Measurements from ENCODE around the gene CD84.
"Not testable (repeated sequence)": the region's sequence is repeated elsewhere in the genome, so short reads cannot be mapped to it uniquely, and the experiment has no call there.

The CD84 gene

GRCh38 chr1:160608941-160609340 lies 29.6 kb upstream of the CD84 start:
- DNase-seq, result no peak

DNA sequence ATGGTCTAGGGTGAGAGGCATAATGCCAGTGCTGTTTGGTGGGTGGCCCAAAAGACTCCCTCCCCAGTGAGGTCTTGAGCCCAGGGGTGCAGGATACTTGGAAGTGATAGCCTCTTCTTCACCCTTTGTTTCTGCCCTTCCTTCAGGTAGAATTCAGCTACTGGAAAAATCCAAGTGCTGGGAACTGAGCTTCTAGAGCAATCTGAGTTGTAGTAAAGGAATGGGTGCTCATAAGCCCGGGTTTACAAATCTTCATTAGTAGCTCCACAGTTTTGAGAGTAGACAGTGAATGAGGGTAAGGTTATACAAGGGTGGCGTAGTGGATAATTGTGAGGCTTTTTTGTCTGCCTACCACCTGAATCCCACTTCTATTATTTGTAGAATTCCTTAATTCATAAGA lies 29.2 kb upstream of the CD84 start:
- DNase-seq, result no peak

- no peak for DNase-seq
Measured at GRCh38 chr1:160608057-160608456, 28.8 kb upstream of the CD84 start.

DNA sequence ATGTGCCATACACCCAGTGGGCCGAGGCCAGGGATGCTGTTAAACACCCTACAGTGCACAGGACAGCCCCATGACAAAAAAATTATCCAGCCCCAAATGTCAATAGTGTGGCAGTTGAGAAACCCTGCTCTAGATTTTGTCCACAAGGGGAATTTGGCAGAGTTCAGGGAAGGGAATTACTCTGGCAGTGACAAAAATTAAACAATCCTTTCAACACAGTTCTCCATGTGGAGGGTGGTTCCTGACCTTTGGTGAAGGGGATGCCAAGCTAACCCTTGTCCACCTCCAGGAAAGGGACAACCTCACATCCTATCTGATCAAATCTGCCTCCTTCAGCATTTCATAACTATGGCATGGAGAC lies 28.4 kb upstream of the CD84 start:
- DNase-seq, result no peak

DNA sequence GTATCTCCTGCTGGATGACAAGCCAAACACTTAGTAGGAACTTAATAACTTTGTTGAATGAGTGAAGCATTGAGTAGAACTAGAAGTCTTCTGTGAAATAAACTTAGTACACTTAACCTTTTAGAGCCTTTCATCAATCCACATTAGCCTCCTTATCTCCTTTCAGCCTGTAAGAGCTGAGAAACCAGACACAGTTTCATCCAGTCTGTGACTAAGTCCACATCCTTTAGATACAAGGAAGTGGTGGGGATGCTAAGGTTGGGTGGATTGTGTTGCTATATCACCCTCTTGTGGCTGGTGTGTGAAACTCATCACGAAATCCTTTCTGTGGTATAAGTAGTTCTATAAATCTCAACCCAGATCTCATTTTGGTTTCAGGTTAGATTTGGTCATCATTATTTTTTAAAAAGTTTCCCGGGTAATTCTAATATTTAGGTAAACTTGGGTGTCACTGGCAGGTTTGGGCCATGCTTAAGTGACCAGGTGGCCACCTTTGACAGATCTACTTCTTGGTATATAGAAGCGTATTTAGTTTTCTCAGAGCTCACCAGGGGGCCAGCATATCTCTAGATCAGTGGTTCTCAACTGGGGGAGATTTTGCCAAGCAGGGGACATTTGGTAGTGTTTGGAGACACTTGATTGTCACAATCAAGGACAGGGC lies 27.8 kb upstream of the CD84 start:
- peak; percentile 90 for DNase-seq

- no peak for DNase-seq
Measured at GRCh38 chr1:160606611-160607010, 27.3 kb upstream of the CD84 start.

GRCh38 chr1:160605792-160606479 lies 26.6 kb upstream of the CD84 start:
- no peak for DNase-seq

GRCh38 chr1:160605205-160605604 lies 25.9 kb upstream of the CD84 start:
- peak; percentile 35 for DNase-seq

- no peak for DNase-seq
Measured at GRCh38 chr1:160597705-160598104, 18.4 kb upstream of the CD84 start.

DNA sequence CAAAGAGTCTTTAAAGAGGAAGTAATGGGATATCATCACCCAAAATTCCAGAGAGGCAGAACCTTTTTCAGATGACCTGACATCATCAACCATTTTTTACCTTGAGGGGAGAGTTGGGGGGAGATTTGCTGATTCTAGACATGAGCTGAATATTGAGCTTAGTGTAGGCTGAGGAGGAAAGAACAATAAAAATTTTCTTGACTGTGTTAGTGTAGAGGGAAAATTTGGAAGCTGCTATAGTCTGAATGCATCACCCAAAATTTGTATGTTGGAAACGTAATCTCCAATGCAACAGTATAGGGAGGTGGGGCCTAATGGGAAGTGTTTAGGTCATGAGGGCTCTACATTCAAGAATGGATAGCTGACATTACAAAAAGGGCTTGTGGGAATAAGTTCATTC lies 17.8 kb upstream of the CD84 start:
- no peak for DNase-seq

DNA sequence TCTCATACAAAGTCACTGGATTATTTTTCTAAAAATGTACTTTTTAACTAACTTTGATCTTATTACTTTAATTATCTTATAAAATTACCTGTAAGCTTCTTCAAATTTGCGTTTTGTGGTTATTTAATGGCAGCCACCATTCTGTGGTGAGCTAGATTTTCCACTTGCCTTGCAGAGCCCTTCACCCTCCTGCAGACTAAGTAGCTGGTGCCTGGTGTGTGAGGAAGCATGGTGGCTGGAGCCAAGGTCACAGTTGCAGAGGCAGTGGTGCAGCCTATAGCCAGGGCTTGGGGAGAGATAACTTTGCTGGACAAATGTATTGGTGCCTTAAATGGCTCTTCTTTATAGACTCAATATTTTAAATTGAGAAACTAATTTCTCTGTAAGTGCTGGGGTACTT lies 11.2 kb upstream of the CD84 start:
- no peak for DNase-seq

DNA sequence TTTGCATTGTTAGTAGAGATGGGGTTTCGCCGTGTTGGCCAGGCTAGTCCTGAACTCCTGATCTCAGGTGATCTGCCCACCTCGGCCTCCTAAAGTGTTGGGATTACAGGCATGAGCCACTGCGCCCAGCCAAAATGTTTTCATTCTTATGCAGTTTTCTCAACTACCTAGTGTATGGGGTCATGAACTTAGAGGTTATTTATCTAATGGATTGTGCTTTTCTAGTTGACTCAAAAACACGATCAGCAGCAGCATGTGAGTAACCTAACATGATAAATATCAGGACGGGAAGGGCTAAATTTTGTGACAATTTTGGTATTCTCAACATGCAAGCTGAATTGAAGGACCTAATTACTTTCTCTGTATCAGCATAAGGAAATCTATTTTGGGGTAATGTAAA lies 9.2 kb upstream of the CD84 start:
- DNase-seq, result no peak

DNA sequence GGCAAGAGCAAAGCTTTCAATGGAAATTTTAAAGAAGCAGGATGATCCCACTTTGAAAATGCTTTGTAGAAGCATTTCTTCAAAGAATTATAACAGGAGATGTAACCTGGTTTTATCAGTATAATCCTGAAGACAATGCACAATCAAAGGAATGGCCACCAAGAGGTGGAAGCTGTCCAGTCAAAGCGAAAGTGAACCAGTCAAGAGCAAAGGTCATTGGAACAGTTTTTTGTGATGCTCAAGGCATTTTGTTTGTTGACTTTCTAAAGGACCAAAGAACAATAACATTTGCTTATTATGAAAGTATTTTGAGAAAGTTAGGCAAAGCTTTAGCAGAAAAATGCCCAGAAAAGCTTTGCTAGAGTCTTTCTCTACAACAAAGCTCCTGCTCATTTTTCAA lies 5.5 kb upstream of the CD84 start:
- DNase-seq, result no peak

DNA sequence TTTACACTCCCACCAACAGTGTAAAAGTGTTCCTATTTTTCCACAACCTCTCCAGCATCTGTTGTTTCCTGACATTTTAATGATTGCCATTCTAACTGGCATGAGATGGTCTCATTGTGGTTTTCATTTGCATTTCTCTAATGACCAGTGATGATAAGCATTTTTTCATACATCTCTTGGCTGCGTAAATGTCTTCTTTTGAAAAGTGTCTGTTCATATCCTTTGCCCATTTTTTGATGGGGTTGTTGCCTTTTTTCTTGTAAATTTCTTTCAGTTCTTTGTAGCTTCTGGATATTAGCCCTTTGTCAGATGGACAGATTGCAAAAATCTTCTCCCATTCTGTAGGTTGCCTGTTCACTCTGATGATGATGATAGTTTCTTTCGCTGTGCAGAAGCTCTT lies 3.7 kb upstream of the CD84 start:
- not testable (repeated sequence) for DNase-seq

DNA sequence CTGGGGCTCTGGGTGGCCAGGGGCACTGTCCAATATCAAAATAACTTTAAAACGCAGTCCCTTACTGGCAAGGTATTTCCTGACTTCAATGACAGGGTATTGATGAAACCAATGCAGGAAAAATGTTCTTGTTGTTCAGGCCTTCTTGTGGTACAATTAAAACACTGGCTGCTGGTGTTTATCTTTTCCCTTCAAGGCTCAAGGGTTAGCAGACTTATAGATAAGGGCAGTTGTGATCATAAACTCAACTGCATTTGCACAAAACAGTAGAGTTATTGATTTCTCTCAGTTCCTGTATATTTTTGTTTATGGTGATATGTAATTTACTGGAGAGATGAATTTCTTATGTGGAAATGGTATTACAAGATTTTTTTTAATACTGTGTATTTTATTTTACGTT lies 2.7 kb upstream of the CD84 start:
- DNase-seq, result no peak

DNA sequence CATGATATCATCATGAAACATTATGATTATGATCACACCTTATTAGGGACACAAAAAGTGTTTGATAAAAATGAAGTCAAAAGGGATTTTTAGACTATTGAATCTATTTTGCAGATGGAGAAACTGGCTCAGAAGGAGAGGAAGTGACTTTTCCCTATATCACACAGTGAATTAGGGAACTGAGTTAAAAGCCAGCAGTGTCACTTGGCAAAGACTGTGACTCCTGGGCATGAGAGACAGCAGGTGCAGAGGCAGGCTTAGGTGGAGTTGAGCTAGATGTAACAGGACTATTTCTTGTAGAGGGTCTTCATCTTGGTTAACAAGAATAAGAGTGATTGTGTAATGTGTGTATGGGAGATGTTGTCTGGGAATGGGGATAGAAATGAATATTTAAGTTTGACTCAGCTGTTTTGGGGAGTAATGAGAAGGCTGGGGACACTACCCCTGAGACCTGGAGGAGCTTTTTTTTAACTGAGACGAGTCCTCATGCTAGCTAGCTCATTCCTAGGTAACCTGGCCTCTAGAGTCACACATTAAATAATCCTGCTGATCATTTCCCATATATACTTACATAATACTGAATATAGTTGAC lies 1.0 kb upstream of the CD84 start:
- no peak for DNase-seq

- DNase-seq, result peak; percentile 57
Measured at GRCh38 chr1:160578525-160579191, 638 bp downstream of the CD84 start.

DNA sequence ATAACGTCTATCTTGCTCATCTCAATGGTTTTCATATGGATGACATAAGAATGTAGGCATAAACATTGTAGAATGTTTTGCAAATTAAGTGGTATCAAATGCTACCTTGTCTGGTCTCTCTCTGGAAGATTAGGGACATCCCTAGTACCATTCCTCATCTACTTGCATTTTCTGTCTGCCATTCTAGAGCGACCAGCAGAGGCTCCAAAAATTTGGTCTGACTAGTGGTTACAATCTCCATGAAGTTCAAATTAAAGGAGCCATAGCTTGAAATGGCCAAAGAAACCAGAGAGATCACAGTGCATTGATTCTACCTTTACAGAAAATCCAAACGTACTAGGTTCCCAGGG lies 1.1 kb downstream of the CD84 start:
- peak; percentile 45 for DNase-seq

- peak; percentile 63 for DNase-seq
Measured at GRCh38 chr1:160577671-160578070, 1.6 kb downstream of the CD84 start.

DNA sequence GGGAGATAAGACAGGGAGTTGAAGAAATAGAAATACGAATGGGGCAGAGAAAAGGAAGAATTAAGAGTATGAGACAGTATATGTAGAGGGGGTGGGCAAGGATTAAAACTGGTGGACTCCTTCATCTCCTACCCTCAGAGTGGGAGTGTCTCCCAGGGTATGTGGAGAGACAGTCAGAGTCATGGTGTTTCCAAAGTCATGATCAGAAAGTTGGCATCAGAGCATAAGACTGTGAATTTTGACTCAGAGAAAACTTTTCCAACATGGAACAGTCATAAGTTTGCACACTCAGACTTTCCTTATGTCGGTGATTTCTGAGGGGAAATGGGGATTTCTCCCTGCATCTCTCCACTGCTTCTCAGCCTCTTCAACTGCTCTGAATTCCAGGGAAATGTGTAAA lies 2.4 kb downstream of the CD84 start:
- no peak for DNase-seq

GRCh38 chr1:160576390-160576789 lies 2.9 kb downstream of the CD84 start:
- DNase-seq, result peak; percentile 75

- DNase-seq, result peak; percentile 73
Measured at GRCh38 chr1:160575112-160575664, 4.1 kb downstream of the CD84 start.

DNA sequence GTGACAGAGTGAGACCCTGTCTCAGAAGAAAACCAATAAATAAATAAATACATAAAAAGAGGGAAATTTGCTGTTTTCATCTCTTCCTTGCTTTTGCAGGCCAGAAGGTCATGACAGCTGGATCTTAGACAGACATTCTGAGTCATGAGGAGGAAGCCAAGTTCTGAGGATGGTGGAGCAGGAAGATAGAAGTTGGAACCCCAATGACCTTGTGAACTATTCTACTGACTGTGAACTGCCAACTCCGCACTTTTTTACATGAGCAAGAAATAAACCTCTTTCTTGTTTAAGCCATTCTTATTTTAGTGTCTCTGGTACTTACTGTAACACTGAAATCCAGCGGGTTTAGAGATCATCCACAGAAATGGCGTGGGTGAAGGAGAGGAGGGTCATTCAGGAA lies 8.5 kb downstream of the CD84 start:
- no peak for DNase-seq

- no peak for DNase-seq
Measured at GRCh38 chr1:160569806-160570205, 9.5 kb downstream of the CD84 start.
